Vagina (tissue), 2 donors: ENCODE measurements around the gene SNX9. TPM values are rescaled to one million over a fixed set of nuclear protein-coding genes. Genes with fewer than 3 reads are reported as not detected.

Experiments
- DNase-seq, 2 donors: peaks; one replicate each; pipeline ENCODE4 v3.0.0-alpha.2; 2017; ENCODE audit errors: extremely low spot score in 2 of 2
- H3K27ac ChIP-seq: fragments of 200-600 bp; sonication (generic); one replicate; pipeline ENCODE4 v1.5.1; 2019
- H3K27me3 ChIP-seq: fragments of 200-600 bp; sonication (generic); one replicate; pipeline ENCODE4 v1.5.1; 2019
- H3K36me3 ChIP-seq, 2 donors: fragments of 200-600 bp; sonication (generic); one replicate each; pipeline ENCODE4 v1.5.1; 2017 to 2019
- H3K4me1 ChIP-seq: fragments of 200-600 bp; sonication (generic); one replicate; pipeline ENCODE4 v1.5.1; 2019
- H3K4me3 ChIP-seq, 2 donors: fragments of 200-600 bp; sonication (generic); 1 replicate in 1 of 2; 2 replicates in 1 of 2; pipeline ENCODE4 v1.5.1; 2016 to 2019
- H3K9me3 ChIP-seq: fragments of 200-600 bp; sonication (generic); one replicate; pipeline ENCODE4 v1.5.1; 2019
- CTCF ChIP-seq, 3 experiments: fragments of 450-650 bp in 2 of 3; fragments of 200-600 bp in 1 of 3; sonication (generic) in 1 of 3; IDR thresholded peaks; one replicate each; pipeline ENCODE4 v1.5.1; 2017 to 2019; ENCODE audit warnings: antibody characterized with exemption in 3 of 3, mild to moderate bottlenecking in 2 of 3, moderate library complexity in 2 of 3
- POLR2A ChIP-seq, 2 donors: fragments of 450-650 bp; IDR thresholded peaks; one replicate each; pipeline ENCODE4 v1.6.1; 2017; ENCODE audit warnings: antibody characterized with exemption in 2 of 2, mild to moderate bottlenecking in 2 of 2, moderate library complexity in 2 of 2
- POLR2AphosphoS5 ChIP-seq, 2 donors: sonication (generic); formaldehyde crosslinking; IDR thresholded peaks; one replicate each; pipeline ENCODE4 v1.9.0; 2017; ENCODE audit warnings: antibody characterized with exemption in 2 of 2, mild to moderate bottlenecking in 2 of 2, low read depth in 1 of 2; ENCODE audit not compliant: insufficient read depth in 1 of 2
- intact Hi-C: fragments of 100-400 bp; cut with DNase I; formaldehyde crosslinking; loops from one replicate; pipeline ENCODE4 v1.15.1; 2023
- total RNA-seq: library from RNA; depleted of rRNA; stranded (reverse); fragments of >200 nt; gene quantifications from one replicate; pipeline ENCODE4 v1.2.3, GENCODE V29; 2016

SNX9 gene
- total RNA-seq, 1 donor from 2014 or later: 61.4 TPM

GRCh38 chr6:157909282-157909664 is 86.2 kb downstream of the SNX9 start:
- Histone ChIP-seq H3K36me3 (peaks cover 0 to 20% of the 10 kb centered on the region in 2 donors), H3K9me3 (no peaks in the 10 kb centered on the region), H3K27ac (no peak overlapping the region), H3K4me3 (no peak overlapping the region), H3K27me3 (no peaks in the 10 kb centered on the region), H3K4me1 (no peaks in the 10 kb centered on the region)
- TF ChIP-seq POLR2AphosphoS5 (IDR thresholded peaks at IDR 0.05; ENCODE audit: insufficient read depth in 1 of 2, low read depth in 1 of 2) (no peak), CTCF (IDR thresholded peaks at IDR 0.05) (no peak), POLR2A (IDR thresholded peaks at IDR 0.05) (no peak)
- intact Hi-C loops: no loop called here
- no peak for DNase-seq

- Histone ChIP-seq H3K27ac (no peak overlapping the region), H3K4me3 (no peak overlapping the region), H3K27me3 (no peaks in the 10 kb centered on the region), H3K36me3 (peaks cover 0 to 20% of the 10 kb centered on the region in 2 donors), H3K9me3 (no peaks in the 10 kb centered on the region), H3K4me1 (no peaks in the 10 kb centered on the region)
- TF ChIP-seq POLR2AphosphoS5 (IDR thresholded peaks at IDR 0.05; ENCODE audit: insufficient read depth in 1 of 2, low read depth in 1 of 2): no peak
- no peak for TF ChIP-seq POLR2A (IDR thresholded peaks at IDR 0.05)
- TF ChIP-seq CTCF (IDR thresholded peaks at IDR 0.05): no peak
- no peak for DNase-seq
- intact Hi-C loops: no loop called here
Measured at GRCh38 chr6:157911278-157911677, 88.2 kb downstream of the SNX9 start.

- Histone ChIP-seq H3K4me3 (no peak overlapping the region), H3K27me3 (no peaks in the 10 kb centered on the region), H3K9me3 (no peaks in the 10 kb centered on the region), H3K36me3 (peaks cover 0 to 25% of the 10 kb centered on the region in 2 donors), H3K27ac (no peak overlapping the region), H3K4me1 (no peaks in the 10 kb centered on the region)
- intact Hi-C loops: no loop called here
- DNase-seq: no peak
- TF ChIP-seq POLR2A (IDR thresholded peaks at IDR 0.05) (no peak), CTCF (IDR thresholded peaks at IDR 0.05) (no peak), POLR2AphosphoS5 (IDR thresholded peaks at IDR 0.05; ENCODE audit: insufficient read depth in 1 of 2, low read depth in 1 of 2) (no peak)
Measured at GRCh38 chr6:157911786-157912185, 88.7 kb downstream of the SNX9 start.

GRCh38 chr6:157912326-157912725 is 89.3 kb downstream of the SNX9 start:
- no peak for DNase-seq
- H3K4me3 ChIP-seq: no peak overlapping the region
- no peaks in the 10 kb centered on the region for H3K27me3 ChIP-seq
- H3K27ac ChIP-seq: no peak overlapping the region
- intact Hi-C loops: no loop called here
- TF ChIP-seq CTCF (IDR thresholded peaks at IDR 0.05) (no peak), POLR2A (IDR thresholded peaks at IDR 0.05) (no peak), POLR2AphosphoS5 (IDR thresholded peaks at IDR 0.05; ENCODE audit: insufficient read depth in 1 of 2, low read depth in 1 of 2) (no peak)
- H3K4me1 ChIP-seq: no peaks in the 10 kb centered on the region
- H3K36me3 ChIP-seq: peaks cover 0 to 27% of the 10 kb centered on the region in 2 donors
- no peaks in the 10 kb centered on the region for H3K9me3 ChIP-seq

- H3K4me1 ChIP-seq: no peaks in the 10 kb centered on the region
- H3K36me3 ChIP-seq: peaks cover 0 to 32% of the 10 kb centered on the region in 2 donors
- no peaks in the 10 kb centered on the region for H3K9me3 ChIP-seq
- TF ChIP-seq CTCF (IDR thresholded peaks at IDR 0.05): no peak
- TF ChIP-seq POLR2A (IDR thresholded peaks at IDR 0.05): no peak
- TF ChIP-seq POLR2AphosphoS5 (IDR thresholded peaks at IDR 0.05; ENCODE audit: insufficient read depth in 1 of 2, low read depth in 1 of 2): no peak
- H3K27ac ChIP-seq: no peak overlapping the region
- H3K27me3 ChIP-seq: no peaks in the 10 kb centered on the region
- DNase-seq: no peak
- intact Hi-C loops: no loop called here
- no peak overlapping the region for H3K4me3 ChIP-seq
Measured at GRCh38 chr6:157921685-157922367, 98.8 kb downstream of the SNX9 start.
